NOMO-1 treated with dmso at 0.1 percent for 144 hours (cell line): ENCODE results near the gene ANKRD44.

Experiments used
- DNase-seq: peaks from one replicate; lab custom pipeline; 2025; ENCODE audit not compliant: unreplicated experiment; lab: John Stamatoyannopoulos, UW

Gene ANKRD44

GRCh38 chr2:196967775-196968174 is 342.8 kb downstream of the ANKRD44 start:
- no peak for DNase-seq

- DNase-seq: no peak
These were observed 343.5 kb downstream of the ANKRD44 start for GRCh38 chr2:196967116-196967515.

- no peak for DNase-seq
These were observed 344.5 kb downstream of the ANKRD44 start for GRCh38 chr2:196966061-196966460.

GRCh38 chr2:196965651-196966050 is 344.9 kb downstream of the ANKRD44 start:
- DNase-seq: no peak

- DNase-seq: no peak
These were observed 346.6 kb downstream of the ANKRD44 start for GRCh38 chr2:196963961-196964360.

GRCh38 chr2:196963043-196963442 is 347.5 kb downstream of the ANKRD44 start:
- DNase-seq: no peak

GRCh38 chr2:196962325-196962724 is 348.3 kb downstream of the ANKRD44 start:
- DNase-seq: no peak

- no peak for DNase-seq
These were observed 348.7 kb downstream of the ANKRD44 start for GRCh38 chr2:196961889-196962288.

GRCh38 chr2:196959734-196960338 is 350.7 kb downstream of the ANKRD44 start:
- DNase-seq: no peak

- DNase-seq: no peak
These were observed 351.3 kb downstream of the ANKRD44 start for GRCh38 chr2:196959281-196959680.

GRCh38 chr2:196957881-196958525 is 352.6 kb downstream of the ANKRD44 start:
- DNase-seq: no peak

GRCh38 chr2:196957442-196957841 is 353.1 kb downstream of the ANKRD44 start:
- DNase-seq: no peak

- no peak for DNase-seq
These were observed 354.5 kb downstream of the ANKRD44 start for GRCh38 chr2:196956069-196956468.

- DNase-seq: no peak
These were observed 355.5 kb downstream of the ANKRD44 start for GRCh38 chr2:196955036-196955435.

- no peak for DNase-seq
These were observed 356.6 kb downstream of the ANKRD44 start for GRCh38 chr2:196954001-196954400.

GRCh38 chr2:196952936-196953335 is 357.6 kb downstream of the ANKRD44 start:
- DNase-seq: no peak

GRCh38 chr2:196951973-196952372 is 358.6 kb downstream of the ANKRD44 start:
- DNase-seq: no peak

GRCh38 chr2:196949116-196949515 is 361.5 kb downstream of the ANKRD44 start:
- no peak for DNase-seq

GRCh38 chr2:196944570-196944969 is 366.0 kb downstream of the ANKRD44 start:
- DNase-seq: no peak

- DNase-seq: no peak
These were observed 369.0 kb downstream of the ANKRD44 start for GRCh38 chr2:196941398-196942078.

- DNase-seq: no peak
These were observed 371.2 kb downstream of the ANKRD44 start for GRCh38 chr2:196939371-196939770.
